GM12874 (cell line): ENCODE data around the gene SPATS2L.
A peak's percentile ranks its signal among the peaks of the same experiment; 100 is the strongest.

Experiments used
- CTCF ChIP-seq: IDR thresholded peaks from 2 replicates; pipeline ENCODE4 v1.5.1; 2011; ENCODE audit warnings: low read depth, mild to moderate bottlenecking, control low read depth, low read length, moderate library complexity; ENCODE audit not compliant: insufficient read depth

Gene SPATS2L

GRCh38 chr2:200502196-200502595 lies 195.7 kb downstream of the SPATS2L start:
- no peak for TF ChIP-seq CTCF

- TF ChIP-seq CTCF = no peak
Measured at GRCh38 chr2:200506679-200507078, 200.2 kb downstream of the SPATS2L start.

- TF ChIP-seq CTCF = no peak
Measured at GRCh38 chr2:200507179-200507578, 200.7 kb downstream of the SPATS2L start.

GRCh38 chr2:200509235-200509611 lies 202.7 kb downstream of the SPATS2L start:
- TF ChIP-seq CTCF = no peak

- peak; percentile 93 for TF ChIP-seq CTCF
Measured at GRCh38 chr2:200509612-200510433, 203.3 kb downstream of the SPATS2L start, which contains the start of gene KCTD18. TSS of gene KCTD18 (minus strand) at chr2:200510068. CDS start at chr2:200507016, 3,052 bp downstream.

GRCh38 chr2:200515155-200515554 lies 208.7 kb downstream of the SPATS2L start:
- TF ChIP-seq CTCF = no peak

- no peak for TF ChIP-seq CTCF
Measured at GRCh38 chr2:200523158-200523557, 216.7 kb downstream of the SPATS2L start.
